ENCODE results near the gene CUEDC2.

The CUEDC2 gene

GRCh38 chr10:102423372-102423968 lies 8.9 kb downstream of the CUEDC2 start:
- DNase-seq, result no peak

- DNase-seq, result no peak
Measured at GRCh38 chr10:102422545-102423129, 9.7 kb downstream of the CUEDC2 start.

- no peak for DNase-seq
Measured at GRCh38 chr10:102421757-102422512, 10.4 kb downstream of the CUEDC2 start.

- no peak for DNase-seq
Measured at GRCh38 chr10:102421507-102421756, 10.9 kb downstream of the CUEDC2 start.

- DNase-seq, result peak; percentile 95 to 96
Measured at GRCh38 chr10:102420714-102421506, 11.5 kb downstream of the CUEDC2 start, which contains the start of gene FBXL15. Gene FBXL15, plus strand, starts transcription at chr10:102420836. Its CDS starts 294 bp downstream, at chr10:102421130.

- no peak for DNase-seq
Measured at GRCh38 chr10:102420181-102420713, 12.1 kb downstream of the CUEDC2 start.

GRCh38 chr10:102419269-102420180 lies 12.8 kb downstream of the CUEDC2 start:
- peak; percentile 62 to 64 for DNase-seq

GRCh38 chr10:102418622-102419268 lies 13.6 kb downstream of the CUEDC2 start, which contains the start of gene PSD:
Gene PSD, minus strand, starts transcription at chr10:102418785. Its CDS starts 1,747 bp downstream, at chr10:102417038.
- DNase-seq, result no peak

- DNase-seq, result no peak
Measured at GRCh38 chr10:102416695-102417094, 15.7 kb downstream of the CUEDC2 start.

GRCh38 chr10:102416283-102416682 lies 16.1 kb downstream of the CUEDC2 start:
- DNase-seq, result no peak

GRCh38 chr10:102414749-102415148 lies 17.6 kb downstream of the CUEDC2 start:
- no peak for DNase-seq

- DNase-seq, result no peak
Measured at GRCh38 chr10:102413806-102414561, 18.4 kb downstream of the CUEDC2 start.

- no peak for DNase-seq
Measured at GRCh38 chr10:102413053-102413705, 19.2 kb downstream of the CUEDC2 start.

- no peak for DNase-seq
Measured at GRCh38 chr10:102412293-102412692, 20.1 kb downstream of the CUEDC2 start.

GRCh38 chr10:102411341-102412255 lies 20.8 kb downstream of the CUEDC2 start:
- no peak for DNase-seq

- DNase-seq, result peak; percentile 71
Measured at GRCh38 chr10:102410429-102411073, 21.8 kb downstream of the CUEDC2 start.

- DNase-seq, result no peak
Measured at GRCh38 chr10:102409604-102410428, 22.6 kb downstream of the CUEDC2 start.

Measured in activated CD4-positive, alpha-beta T cell treated with anti-CD3 and anti-CD28 coated beads for 4 hours (primary cell).